ENCODE measurements around the gene FAM43B.
A peak's percentile ranks its signal among the peaks of the same experiment; 100 is the strongest.
"Not testable (repeated sequence)": the region's sequence is repeated elsewhere in the genome, so short reads cannot be mapped to it uniquely, and the experiment has no call there.

FAM43B gene, protein sequence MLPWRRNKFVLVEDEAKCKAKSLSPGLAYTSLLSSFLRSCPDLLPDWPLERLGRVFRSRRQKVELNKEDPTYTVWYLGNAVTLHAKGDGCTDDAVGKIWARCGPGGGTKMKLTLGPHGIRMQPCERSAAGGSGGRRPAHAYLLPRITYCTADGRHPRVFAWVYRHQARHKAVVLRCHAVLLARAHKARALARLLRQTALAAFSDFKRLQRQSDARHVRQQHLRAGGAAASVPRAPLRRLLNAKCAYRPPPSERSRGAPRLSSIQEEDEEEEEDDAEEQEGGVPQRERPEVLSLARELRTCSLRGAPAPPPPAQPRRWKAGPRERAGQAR

DNA sequence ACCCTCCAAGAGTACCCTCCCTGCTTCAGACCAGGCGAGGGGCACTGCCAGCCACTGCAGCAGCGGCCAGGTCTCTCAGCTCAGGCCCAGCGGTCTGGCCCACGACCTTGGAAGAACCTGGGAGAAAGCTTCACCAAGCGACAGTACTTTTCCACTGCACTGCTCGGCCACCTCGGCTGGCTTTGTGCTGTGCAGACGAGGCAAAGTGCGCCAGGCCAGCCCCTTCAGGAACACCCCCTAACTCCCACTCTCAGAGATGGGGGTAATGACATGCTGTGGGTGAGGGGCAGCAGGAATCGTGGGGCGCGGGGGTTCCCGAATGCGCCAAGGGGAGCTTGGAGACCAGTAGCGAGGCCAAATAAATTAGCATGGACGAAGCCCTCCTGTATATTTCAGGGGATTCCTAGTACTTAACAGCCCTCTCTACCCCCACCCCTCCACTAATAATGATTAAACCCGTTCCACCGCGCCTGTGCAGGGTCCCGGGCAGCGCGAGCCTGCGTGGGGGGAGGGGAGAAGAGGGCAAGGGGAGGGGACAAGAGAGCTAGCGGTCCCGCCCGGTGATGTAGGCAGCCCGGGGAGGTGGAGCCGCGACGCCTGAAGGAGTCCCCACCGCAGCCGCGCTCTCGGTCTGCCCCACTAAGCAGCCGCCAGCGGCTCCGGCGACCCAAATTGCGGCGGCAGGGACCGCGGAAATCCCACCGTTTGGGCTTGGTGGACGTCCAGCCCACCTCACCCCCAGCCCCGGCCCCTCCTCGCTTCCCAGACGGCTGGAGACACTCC lies at the start of gene FAM43B:
Gene FAM43B, plus strand, starts transcription at position 629 of the 783 bp plus-strand sequence. CDS start 401 bp downstream, outside the sequence.
- peak; percentile 15 for DNase-seq

DNA sequence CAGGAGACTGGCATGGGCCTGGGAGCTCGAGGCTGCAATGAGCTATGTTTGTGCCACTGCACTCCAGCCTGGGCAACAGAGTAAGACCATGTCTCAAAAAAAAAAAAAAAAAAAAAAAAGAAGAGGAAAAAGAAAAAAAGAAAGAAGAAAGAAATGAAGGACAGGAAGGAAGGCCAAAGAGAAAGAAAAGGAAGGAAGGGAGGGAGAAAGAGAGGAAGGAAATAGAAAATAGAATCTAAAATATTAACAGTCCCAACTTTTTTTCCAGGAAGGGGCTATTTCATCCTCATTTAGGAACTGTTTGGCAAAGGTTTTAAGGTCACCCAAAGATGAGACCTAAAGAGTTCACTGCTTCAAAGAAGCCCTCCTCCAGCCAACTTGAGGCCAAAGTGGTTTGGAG lies 46.9 kb upstream of the FAM43B start:
- no peak for DNase-seq

DNA sequence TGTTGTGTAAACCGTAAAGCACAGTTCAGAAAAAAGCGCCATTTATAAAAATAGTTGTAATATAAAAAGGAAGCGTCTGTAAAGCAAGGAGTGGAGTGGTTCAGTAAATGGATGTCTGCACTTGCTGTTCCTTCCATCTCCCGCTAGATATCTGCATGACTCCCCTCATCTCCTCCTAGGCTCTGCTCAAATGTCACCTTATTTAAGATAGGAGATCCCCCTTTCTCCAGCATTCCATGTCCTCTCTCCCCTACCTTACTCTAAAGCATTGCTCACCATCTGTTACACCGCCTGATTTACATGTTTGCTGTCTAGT lies 45.2 kb upstream of the FAM43B start:
- DNase-seq, result no peak

DNA sequence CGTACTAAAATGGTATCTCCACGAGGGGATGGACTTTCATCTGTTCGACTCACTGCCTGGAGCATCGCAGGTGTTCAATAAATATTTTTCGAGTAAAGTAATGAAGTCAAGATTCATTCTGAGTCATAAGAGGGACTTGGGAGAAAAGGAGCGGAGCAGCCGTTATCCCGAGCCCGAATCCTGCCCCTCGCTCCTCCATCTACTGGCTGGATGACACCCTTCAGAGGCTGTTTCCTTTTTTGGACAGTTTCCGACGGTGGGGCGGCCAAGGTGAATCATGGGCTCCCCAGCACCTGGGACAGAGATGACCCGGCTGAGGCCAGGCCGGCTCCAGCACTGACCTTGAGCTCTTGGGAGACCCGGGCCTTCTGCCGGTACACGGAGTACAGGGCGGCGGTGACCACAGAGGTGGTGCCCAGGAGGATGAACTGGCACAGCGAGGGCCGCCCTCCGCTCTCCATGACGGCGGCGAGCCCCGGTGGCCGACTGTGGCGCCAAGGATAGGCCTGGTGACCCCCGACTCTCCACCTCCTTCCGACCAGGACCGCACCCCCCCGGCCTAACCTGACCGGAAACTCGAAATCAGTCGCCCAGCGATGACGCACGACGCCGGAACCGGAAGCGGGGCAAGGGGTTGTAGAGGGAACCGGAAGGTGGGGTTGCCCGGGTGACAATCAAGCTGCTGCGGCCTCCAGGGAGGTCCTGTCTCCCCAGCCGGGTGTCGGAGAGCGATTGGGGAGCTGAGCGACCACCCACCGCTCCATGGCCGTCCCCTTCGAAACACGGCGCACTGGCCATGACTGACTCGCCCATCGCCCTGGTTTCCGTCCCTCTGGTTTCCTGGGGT lies 44.6 kb upstream of the FAM43B start, which contains the start of gene MUL1:
Gene MUL1, minus strand, starts transcription at position 588 of the 847 bp plus-strand sequence. Its CDS starts 127 bp downstream, at position 461.
- peak; percentile 89 for DNase-seq

DNA sequence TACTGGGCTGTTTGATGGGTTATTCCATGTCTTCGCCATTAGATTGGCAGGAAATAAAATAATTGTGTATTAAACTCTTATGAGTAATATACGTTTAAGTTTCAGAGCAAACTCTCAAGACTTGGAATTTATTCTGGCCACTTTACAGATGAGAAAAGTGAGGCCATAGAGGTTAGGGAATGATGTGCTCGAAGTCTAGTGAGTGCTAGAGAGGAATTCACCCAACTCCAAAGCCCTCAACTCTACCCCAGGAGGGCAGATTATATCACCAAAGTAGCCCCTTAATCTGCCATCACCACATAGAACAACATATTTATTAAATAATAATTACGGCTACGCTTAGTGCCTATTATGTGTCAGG lies 44.0 kb upstream of the FAM43B start:
- no peak for DNase-seq

DNA sequence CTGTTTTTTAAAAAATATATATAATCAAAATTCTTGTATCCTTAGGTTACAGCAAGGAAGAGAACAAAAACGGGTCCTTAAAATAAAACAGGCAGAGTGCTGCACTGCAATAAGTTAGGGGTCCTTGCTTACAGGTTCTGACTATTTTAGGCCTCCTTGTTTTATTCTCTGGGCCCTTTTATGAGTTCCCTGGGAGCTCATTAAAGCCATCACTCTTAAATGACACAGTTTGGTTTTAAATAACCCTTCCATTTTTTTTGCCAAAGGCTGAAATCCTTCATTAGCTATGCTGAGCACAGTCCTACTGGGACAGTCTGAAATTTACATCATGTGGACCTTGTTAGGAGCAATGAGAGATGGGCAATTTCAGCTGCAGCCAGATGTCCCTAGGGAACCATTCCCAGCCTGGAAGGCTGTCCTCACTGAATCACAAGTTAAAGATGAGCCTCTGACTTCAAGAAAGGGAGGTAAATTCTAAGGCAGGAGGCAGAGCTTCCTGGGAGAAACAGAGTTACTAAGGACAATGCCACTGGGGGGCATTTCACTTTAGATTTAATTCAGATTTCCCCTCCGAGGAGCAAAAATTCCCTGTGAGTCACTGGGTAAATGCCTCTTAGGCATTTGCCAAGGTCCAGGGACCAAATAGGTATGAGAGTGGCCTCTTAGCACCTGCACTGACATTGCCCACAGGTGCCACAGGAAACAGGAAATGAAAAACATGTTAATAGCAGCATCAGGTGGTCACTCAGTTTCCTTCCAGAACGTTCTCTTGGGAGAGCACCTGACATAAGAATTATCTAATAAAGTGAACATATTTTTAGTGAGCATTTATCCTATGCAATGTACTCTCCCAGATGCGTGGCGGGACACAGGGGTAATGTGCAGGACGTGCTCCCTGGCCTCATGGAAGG lies 40.6 kb upstream of the FAM43B start:
- DNase-seq, result no peak

DNA sequence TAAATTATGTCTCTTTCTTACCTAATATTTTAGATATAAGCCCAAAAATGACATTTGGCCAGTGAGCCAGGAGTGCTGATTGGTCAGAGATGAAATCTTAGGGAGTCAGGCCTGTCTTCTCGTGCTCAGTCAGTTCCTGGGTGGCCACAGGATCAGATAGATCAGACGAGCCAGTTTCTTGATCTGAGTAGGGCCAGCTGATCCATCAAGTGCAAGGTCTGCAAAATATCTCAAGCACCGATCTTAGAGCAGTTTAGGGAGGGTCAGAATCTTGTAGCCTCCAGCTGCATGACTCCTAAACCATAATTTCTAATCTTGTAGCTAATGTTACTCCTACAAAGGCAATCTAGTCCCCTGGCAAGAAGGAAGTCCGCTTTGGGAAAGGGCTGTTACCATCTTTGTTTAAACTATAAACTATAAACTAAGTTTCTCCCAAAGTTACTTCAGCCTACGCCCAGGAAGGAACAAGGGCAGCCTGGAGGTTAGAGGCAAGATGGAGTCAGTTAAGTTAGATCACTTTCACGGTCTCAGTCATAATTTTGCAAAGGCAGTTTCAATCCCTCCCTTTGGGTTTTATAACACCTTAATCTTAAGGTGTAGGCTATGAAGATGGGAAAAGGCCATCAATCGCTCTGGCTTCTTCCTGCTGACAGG lies 32.6 kb upstream of the FAM43B start:
- not testable (repeated sequence) for DNase-seq

DNA sequence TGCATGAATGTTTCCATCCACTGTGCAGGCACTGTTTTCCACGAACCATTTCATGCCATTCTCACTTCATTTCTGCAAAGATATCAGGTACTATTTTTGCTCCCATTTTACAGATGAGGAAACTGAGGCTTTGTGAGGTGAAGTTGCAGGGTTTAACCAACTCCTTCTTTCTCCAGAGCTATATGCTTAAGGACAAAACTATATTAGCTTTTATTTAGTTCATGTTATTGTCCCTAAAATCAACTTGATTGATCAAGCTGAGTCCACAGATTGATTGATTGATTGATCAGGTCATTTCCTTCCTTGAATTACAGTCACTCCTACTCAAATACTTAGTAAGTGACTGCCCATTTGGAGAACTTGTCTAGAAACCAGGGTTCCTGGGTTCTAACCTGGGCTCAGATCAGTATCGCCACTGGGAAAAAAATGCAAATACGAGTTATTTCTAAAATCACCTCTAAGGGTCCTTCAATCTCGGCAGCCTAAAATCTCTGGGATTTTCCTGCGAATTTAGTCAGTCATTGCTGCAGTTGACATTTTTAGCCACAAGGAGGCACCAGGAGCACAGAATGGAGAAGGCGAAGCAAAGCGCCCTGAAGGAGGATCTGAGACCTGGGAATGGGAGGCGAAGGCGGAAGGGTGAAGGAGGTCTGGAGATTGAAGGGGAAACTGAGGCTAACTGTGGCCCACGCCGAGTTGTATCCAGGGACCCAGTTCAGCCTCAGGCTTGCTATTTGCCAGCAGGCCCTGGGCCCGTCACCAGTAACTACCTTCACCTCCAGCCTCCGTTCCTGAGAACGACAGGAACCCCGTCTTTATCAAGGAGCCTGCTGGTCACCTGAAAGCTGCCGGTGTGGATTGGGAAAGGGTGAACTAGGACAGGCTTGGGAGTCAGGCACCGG lies 30.2 kb upstream of the FAM43B start:
- DNase-seq, result peak; percentile 60

DNA sequence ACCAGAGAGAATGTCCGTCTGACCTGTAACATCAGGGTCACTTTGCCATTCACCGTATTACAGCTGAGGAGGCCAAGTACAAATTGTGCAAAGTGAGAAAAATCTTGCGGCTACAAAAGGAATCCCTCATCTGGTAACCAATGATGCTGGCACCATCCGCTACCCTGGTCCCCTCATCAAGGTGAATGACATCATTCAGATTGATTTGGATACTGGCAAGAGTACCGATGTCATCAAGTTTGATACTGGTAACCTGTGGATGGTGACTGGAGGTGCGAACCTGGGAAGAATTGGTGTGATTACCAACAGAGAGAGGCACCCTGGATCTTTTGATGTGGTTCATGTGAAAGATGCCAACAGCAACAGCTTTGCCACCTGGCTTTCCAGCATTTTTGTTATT lies 26.1 kb upstream of the FAM43B start:
- DNase-seq, result no peak

DNA sequence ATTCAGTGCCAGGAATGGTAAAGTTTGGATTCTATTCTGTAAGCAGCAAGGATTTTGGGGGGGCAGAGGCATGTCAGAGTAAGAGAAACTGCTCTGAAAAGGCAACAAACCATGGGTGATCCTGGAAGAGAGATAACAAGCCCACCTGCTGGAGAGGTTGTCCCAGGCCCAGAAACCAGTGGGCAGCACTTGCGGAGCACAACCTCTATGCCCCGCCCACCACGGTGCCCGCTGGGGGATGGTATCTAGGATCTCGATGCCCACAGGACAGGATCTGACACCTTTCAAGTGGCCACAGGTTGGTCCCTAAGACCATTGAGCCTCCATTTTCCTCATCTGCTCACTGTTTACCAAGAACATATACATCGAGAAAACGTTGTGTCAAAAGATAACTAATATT lies 24.2 kb upstream of the FAM43B start:
- DNase-seq, result no peak

DNA sequence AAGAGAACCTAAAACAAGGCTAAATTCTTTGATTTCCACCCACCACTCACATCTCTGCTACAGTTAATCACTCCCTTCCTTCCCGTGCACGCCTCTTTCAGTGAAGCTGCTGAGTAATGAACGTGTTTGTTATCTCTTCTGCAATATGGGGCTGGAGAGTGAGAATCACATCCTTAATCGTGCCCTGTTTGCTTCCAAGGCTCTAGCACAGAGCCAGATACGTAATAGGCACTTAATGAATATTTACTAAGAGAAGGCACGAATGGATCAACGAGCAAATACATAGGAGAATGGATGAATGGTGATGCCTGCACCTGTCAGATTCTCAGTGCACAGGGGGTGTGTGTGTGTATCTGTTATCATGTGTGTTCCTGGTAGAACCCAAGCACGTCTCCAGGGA lies 22.1 kb upstream of the FAM43B start:
- DNase-seq, result peak; percentile 16

DNA sequence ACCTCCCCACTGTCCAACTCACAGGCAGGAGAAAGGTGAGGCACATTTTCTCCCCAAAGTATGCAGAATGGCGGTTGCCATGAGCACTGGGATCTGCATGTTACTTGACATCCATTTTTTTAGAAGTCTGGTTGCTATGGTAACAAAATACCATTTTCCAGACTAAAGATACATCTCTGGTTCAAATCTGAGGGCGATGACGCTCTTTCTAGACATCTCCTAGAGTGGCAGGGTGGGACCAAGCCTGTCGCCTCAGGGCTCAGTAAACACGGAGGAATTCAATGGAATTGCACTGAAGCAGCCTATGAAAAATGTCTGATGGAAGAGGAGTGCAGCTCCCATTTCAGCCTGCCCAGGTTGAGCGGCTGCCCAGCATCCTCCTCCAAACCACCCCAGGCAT lies 21.5 kb upstream of the FAM43B start:
- peak; percentile 22 for DNase-seq

DNA sequence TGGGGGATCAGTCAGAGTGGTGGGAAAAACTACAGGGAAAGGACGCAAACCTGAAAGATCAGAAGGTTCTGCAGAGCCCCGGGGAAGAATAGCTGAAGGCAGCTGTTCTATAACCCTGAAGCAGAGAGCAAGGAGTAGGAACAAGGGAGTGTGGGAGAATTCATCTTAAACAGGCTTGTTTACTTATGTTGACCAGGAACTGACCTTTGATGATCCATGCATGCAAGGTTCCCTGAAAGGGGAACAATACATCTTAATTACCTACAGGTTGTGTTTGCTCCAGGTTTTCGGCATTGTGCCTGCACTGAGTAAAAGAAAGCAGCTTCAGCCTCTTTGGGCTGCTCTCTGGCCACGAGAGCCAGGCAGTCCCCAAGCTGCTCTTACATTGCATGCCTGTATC lies 18.7 kb upstream of the FAM43B start:
- DNase-seq, result no peak

DNA sequence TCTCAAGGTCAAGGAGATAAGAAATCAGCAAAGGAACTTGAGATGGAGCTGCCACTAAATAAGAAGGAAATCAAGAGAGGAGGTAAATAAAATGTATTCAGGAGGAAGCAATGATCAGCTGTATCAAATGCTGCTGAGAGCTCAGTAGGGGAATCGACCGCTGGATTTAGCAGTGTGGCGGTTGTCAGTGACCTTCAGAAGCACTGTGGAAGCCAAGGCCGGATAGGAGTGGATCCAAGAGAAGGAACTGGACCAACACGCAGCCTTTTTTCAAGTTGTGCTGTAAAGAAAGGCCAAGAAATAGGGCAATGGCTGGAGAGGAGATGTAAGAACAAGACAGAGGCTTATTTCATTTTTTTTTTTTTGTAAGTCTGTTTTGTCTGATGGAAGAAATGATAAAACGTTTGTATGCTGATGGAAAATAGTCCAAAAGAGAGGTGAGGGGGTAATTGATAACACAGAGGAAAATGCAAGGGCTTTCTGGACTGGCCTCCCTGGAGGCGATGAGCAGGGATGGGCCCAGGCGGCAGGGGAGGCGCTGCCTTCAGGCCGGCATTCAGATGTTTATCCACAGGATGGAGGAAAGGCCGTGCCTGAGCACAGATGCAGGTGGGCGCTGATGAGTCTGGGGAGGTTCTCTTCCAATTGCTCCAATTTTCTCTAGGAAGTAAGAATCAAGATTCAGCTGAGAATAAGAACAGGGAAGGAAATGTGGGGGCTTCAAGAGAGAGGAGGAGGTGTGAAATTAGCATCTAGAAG lies 17.5 kb upstream of the FAM43B start:
- DNase-seq, result no peak

DNA sequence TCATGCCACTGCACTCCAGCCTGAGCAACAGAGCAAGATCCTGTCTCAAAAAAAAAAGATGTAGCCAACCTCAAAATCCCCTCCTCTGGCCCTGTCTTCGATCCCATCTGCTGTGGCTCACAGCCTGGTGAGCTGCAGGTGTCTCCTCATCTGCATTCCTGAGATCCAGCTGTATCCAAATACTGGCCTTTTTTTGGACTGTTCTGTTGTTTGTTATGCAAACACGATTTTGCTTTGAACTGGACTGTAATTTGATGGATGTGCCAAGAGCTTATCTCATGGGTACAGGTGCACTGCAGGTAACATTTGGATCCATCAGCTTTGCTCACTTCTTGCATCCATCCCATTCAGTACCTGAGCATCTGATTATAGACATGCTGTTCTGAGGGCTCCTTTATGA lies 14.1 kb upstream of the FAM43B start:
- DNase-seq, result peak; percentile 30

DNA sequence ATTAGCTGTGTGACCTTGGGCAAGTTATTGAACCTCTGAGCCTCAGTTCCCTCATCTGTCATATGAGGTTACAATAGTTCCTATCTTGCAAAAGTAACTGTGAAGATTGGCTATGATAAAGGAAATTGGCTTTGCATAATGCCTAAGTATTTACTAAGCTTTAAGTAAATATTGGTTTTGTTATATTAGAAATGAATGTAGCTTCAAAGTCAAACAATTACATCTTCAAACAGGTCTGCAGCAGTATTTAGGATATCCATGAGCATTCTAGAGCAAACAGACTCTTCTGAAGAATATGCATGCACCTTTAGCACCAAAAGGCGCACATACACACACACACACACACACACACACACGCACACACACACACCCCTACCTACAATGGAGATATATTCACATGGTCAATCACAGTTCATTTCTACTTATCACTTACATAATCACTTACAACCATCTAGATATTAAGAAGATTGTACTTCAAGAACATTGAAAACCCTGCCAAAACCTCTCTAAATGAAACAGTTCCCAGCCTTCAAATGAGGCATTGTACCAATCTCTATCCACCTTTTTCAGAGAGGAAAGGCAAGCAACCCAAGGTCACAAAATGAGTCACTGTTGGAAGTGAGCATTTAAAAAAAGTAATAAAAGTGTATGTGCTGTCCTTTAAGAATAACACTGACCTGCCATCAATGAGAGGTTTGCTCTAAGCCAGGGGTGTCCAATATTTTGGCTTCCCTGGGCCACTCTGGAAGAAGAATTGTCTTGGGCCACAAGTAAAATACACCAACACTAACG lies 13.4 kb upstream of the FAM43B start:
- DNase-seq, result no peak

DNA sequence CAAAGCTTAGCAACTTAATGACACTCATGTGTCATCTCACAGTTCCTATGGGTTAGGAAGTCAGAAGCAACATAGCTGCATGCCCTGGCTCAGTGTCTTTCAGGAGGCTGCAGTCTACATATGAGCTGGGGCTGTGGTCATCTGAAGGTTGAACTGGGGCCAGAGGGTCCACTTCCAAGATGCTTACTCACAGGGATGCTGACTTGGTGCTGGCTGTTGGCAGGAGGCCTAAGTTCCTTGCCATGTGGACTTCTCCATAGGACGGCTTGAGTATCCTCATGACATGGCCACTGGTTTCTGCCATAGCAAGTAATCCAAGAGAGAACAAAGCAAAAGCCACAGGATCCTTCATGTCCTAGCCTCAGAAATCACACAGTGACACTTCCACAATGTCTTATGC lies 12.1 kb upstream of the FAM43B start:
- no peak for DNase-seq

DNA sequence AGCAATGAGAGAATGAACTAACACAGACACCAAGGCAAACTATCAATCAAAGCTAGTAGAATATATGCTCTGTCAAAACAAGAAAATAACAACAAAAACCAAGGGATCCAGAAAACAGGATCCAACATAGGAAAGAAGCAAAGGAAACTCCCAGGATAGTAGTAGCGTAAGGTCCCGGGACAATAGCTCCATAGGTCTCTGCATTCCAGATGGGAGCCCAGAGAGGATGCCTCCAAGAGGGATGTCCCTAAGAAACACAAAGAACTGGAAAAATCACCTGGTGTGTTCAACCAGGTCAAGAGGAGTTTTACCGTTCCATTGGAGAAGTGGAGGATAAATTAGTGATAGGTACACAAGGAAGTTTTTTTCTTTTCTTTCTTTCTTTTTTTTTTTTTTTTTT lies 5.7 kb upstream of the FAM43B start:
- DNase-seq, result no peak

DNA sequence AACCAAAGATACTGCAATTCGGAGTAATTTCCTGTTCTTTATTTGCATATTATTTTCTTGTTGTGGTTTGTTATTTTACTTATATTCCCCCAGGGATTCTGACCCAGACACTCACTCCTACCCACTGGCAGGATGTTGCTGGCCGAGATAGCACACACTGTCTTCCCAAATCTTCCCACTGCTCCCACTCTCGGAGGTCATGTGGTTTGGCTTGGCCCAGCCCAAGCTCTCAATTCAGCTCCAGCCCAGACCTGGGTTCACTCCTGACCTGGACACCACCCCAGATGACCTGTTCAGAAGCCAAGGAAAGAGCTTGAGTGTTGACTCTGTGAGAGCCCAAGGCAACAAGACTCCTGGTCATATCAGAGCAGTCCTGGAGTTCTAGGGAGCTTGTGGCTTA lies 1.2 kb upstream of the FAM43B start:
- no peak for DNase-seq
